ENCODE data around the gene ZNRF1. TPM values are rescaled to one million over a fixed set of nuclear protein-coding genes. Genes with fewer than 3 reads are reported as not detected.

The ZNRF1 gene
- total RNA-seq, 2 donors from 2014 or later, result 27.7 to 29.7 TPM

DNA sequence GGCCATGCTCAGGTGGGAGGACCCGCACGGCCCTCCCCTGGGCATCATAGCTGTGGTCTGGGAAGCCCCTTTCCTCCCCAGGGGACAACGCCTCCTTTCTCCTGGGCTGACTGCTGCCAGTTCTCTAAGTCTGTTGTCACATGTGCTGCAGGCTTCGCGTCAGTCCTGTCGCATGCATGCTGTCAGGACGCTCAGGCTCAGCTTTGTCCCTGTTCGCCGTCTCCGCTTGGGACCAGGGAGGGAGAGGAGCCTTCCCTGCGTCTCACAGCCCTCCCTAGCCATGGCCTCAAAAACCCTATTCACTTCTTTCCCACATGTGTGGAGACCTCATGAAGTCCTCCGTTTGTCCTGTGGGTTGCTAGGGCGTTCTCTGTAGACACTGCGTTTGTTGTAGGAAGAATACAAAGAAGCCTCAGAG, 96.4 kb downstream of the ZNRF1 start:
- H3K27ac ChIP-seq, result no peak overlapping the region
- no peak for DNase-seq
- no peak overlapping the region for H3K9ac ChIP-seq (ENCODE audit: low read depth in 2 of 2, low read length in 2 of 2)
- no peaks in the 10 kb centered on the region for H3K36me3 ChIP-seq
- TF ChIP-seq, protein P1, sequence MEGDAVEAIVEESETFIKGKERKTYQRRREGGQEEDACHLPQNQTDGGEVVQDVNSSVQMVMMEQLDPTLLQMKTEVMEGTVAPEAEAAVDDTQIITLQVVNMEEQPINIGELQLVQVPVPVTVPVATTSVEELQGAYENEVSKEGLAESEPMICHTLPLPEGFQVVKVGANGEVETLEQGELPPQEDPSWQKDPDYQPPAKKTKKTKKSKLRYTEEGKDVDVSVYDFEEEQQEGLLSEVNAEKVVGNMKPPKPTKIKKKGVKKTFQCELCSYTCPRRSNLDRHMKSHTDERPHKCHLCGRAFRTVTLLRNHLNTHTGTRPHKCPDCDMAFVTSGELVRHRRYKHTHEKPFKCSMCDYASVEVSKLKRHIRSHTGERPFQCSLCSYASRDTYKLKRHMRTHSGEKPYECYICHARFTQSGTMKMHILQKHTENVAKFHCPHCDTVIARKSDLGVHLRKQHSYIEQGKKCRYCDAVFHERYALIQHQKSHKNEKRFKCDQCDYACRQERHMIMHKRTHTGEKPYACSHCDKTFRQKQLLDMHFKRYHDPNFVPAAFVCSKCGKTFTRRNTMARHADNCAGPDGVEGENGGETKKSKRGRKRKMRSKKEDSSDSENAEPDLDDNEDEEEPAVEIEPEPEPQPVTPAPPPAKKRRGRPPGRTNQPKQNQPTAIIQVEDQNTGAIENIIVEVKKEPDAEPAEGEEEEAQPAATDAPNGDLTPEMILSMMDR (IDR thresholded peaks at IDR 0.05), result no peak
- H3K4me1 ChIP-seq, result no peaks in the 10 kb centered on the region
- H3K4me3 ChIP-seq, result no peak overlapping the region
- intact Hi-C loops (cut with DNase I), result no loop called here
- H3K27me3 ChIP-seq, result no peaks in the 10 kb centered on the region
- no peaks in the 10 kb centered on the region for H3K9me3 ChIP-seq

- no peaks in the 10 kb centered on the region for H3K36me3 ChIP-seq
- no peak overlapping the region for H3K4me3 ChIP-seq
- peak overlapping the region in 1 of 2 donors; percentile 5 for H3K9ac ChIP-seq (ENCODE audit: low read depth in 2 of 2, low read length in 2 of 2)
- H3K4me1 ChIP-seq, result no peaks in the 10 kb centered on the region
- intact Hi-C loops (cut with DNase I), result no loop called here
- no peaks in the 10 kb centered on the region for H3K27me3 ChIP-seq
- H3K9me3 ChIP-seq, result no peaks in the 10 kb centered on the region
- no peak overlapping the region for H3K27ac ChIP-seq
- TF ChIP-seq, protein P1 (IDR thresholded peaks at IDR 0.05), result no peak
- peak; percentile 50 for DNase-seq
Observed at GRCh38 chr16:75096656-75097055, 97.8 kb downstream of the ZNRF1 start.

DNA sequence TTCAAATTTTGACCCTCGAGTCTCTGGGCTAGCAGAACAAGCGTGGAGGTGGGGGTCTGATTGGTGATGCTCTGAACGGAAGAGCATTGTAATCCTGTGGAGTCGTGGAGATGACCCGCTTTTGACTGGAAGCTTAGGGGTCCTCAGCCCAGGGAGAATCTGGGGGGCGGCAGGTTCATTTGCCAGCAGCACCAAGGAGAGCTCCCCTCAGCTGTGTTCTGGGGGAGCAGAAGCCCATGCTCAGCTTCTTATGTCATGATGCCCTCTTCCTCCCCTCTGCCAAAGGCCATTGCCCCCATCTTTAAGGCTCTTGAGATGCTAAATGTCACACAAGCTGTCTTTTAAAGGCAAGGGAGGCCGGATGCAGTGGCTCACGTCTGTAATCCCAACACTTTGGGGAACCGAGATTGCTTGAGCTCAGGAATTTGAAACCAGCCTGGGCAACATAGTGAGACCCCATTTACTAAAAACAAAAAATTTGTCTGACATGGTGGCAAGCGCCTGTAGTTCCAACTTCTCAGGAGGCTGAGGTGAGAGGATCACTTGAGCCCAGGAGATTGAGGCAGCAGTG, 98.5 kb downstream of the ZNRF1 start:
- Histone ChIP-seq H3K36me3 (no peaks in the 10 kb centered on the region), H3K27me3 (no peaks in the 10 kb centered on the region), H3K27ac (no peak overlapping the region), H3K9me3 (no peaks in the 10 kb centered on the region), H3K9ac (ENCODE audit: low read depth in 2 of 2, low read length in 2 of 2) (no peak overlapping the region), H3K4me3 (no peak overlapping the region), H3K4me1 (no peaks in the 10 kb centered on the region)
- no peak for DNase-seq
- intact Hi-C loops (cut with DNase I), result no loop called here
- TF ChIP-seq, protein P1 (IDR thresholded peaks at IDR 0.05), result no peak

DNA sequence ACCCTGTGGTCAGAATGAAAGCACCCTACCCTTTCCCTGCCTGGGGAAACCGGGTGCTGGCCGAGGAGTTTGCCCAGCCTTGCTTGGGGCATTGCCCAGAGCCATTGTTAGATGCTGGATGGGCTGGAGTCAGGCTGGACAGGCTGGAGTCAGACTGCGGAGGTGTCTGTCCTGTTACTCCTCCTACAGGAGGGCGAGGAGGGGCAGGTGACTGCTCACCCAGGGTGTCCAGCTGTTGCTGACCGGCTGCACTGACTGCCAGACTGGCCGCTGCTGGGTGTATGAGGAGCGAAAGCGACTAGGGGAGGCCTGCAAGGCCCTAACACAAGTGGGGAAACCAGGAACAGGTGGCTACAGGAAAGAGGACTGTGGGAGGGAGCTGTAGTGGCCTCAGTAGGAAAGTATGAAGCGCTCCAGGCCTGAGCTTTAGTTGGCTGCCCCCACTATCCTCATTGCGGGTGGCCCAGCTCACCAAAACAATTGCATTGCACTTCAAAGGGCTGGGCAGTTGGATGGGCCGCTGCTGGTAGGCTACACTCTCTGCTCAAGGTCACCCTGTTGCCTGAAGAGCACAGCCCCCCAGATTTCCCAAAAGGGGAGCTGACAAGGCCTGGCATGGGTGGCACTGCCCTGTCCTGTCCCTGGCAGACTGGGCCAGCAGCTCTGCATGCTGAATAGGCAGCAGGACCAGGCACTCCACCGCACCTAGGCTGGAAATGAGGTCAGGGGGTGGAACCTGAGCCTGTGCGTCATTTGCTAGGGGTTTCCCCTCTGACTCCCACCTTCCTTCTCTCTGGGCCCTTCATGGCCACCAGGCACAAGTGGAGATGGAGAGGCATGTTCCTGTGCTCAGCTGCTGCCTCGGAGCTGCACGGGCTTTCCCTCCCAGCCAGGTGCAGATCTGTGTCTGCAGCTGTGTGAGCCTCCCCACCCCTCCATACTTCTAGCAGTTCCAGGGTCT, 99.4 kb downstream of the ZNRF1 start:
- TF ChIP-seq, protein P1 (IDR thresholded peaks at IDR 0.05), result no peak
- no peaks in the 10 kb centered on the region for H3K4me1 ChIP-seq
- H3K27ac ChIP-seq, result no peak overlapping the region
- no peaks in the 10 kb centered on the region for H3K36me3 ChIP-seq
- no peak overlapping the region for H3K9ac ChIP-seq (ENCODE audit: low read depth in 2 of 2, low read length in 2 of 2)
- intact Hi-C loops (cut with DNase I), result no loop called here
- no peaks in the 10 kb centered on the region for H3K9me3 ChIP-seq
- H3K27me3 ChIP-seq, result no peaks in the 10 kb centered on the region
- no peak for DNase-seq
- H3K4me3 ChIP-seq, result no peak overlapping the region

DNA sequence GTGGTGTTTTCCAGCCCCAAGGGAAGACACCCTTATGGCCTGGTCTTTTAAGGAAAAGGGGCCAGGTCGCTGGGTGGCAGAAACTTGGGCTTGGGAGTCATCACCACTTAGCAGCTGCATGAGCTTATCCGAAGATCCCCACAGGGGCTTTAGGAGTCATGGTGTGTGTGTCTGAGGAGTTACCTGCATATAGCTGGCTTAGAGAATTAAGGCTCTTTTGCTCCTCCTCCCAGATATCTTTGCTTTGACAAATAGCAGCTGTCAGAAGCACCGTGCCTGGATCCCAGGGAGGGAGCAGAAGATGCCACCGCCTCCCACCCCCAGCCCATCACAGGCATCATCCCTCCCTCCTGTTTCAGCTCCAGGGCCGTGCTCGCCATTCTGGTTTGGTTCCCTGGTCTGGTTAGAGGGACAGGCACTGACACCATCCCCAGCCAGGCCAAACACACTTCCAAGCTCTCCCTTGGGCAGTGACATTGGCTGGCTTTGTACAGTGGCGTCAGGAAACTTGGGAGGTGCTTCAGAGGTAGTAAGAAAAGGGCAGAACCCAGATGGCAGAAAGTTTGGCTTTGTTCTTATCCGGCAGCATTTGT, 100.3 kb downstream of the ZNRF1 start:
- intact Hi-C loops (cut with DNase I), result no loop called here
- no peak for DNase-seq
- Histone ChIP-seq H3K4me1 (no peaks in the 10 kb centered on the region), H3K27ac (no peak overlapping the region), H3K4me3 (no peak overlapping the region), H3K27me3 (no peaks in the 10 kb centered on the region), H3K9ac (ENCODE audit: low read depth in 2 of 2, low read length in 2 of 2) (no peak overlapping the region), H3K9me3 (no peaks in the 10 kb centered on the region), H3K36me3 (no peaks in the 10 kb centered on the region)
- TF ChIP-seq, protein P1 (IDR thresholded peaks at IDR 0.05), result no peak
